ENCODE results near the gene ALDH8A1. TPM values are rescaled to one million over a fixed set of nuclear protein-coding genes. Genes with fewer than 3 reads are reported as not detected.
A peak's percentile ranks its signal among the peaks of the same experiment; 100 is the strongest.

Gene ALDH8A1
- total RNA-seq, 2 donors from 2014 or later, result 3.9 to 5.2 TPM

DNA sequence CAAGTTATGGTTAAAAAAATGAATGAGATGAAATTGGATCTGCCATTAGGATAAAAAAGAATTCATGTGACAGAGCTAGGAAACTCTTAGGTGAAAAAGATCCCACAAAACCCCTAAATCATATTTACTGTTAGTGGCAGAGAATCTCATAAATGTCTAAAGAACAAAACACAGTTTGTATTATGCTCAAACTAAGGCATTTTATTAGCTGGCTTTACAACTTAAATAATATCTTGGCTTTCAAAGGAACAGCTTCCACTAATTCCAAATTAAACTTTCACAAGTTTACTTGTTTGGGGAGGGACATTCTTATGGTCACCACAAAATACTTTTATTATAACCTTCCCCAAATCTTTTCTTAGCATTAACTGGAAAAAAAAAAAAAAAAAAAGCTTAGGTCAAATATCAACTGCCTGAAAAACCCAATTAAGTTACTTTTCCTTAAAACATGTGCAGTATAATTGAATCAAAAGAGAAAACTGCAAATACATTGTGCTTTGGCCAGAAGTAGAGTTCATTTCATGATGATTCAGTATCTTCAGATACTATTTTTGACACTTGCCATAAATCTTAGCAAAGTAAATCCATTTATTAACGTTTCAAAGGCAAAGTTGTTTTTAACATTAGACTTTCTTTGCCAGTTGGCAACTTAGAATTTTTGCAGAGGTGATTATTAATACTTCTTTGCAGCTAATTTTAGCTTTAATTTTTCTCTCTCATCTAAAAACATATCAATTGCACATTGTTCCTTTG is 14.7 kb upstream of the ALDH8A1 start:
- peaks cover 6 to 10% of the 10 kb centered on the region in 2 donors for H3K4me1 Mint-ChIP-seq (ENCODE audit: low read depth in 2 of 2)
- ATAC-seq, result no peak
- peaks cover 39% of the 10 kb centered on the region for H3K36me3 Mint-ChIP-seq

GRCh38 chr6:134962421-134962820 is 12.5 kb upstream of the ALDH8A1 start:
- Mint-ChIP-seq H3K4me3 (no peak overlapping the region), H3K36me3 (peaks cover 35% of the 10 kb centered on the region), H3K9me3 (no peaks in the 10 kb centered on the region), H3K27ac (no peak overlapping the region), H3K27me3 (no peaks in the 10 kb centered on the region), H3K4me1 (ENCODE audit: low read depth in 2 of 2) (peaks cover 6 to 15% of the 10 kb centered on the region in 2 donors)
- DNase-seq (ENCODE audit: low spot score), result no peak
- no peak for ATAC-seq

More for the DNA sequence above, 14.7 kb upstream of the ALDH8A1 start:
- Mint-ChIP-seq H3K9me3 (no peaks in the 10 kb centered on the region), H3K27me3 (no peaks in the 10 kb centered on the region), H3K4me3 (no peak overlapping the region), H3K27ac (no peak overlapping the region)
- DNase-seq (ENCODE audit: low spot score), result no peak

DNA sequence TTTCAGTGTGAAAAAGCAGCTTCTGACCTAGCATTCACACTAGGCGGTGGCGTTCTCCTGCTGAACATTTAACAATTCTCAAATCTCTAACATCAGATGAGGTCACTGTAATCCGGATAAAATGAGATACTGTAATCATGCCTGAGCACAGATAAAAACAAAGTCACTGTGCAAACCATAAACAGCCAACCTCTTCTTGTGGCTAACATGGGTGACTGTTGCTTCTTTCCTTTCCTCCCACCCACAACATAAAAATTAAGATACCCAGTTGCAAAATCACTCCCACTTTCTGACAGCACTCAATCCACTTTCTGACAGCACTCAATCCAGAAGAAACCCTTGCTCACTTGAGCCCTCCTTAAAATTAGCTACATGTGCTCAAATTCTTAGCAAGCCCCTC is 11.5 kb upstream of the ALDH8A1 start:
- Mint-ChIP-seq H3K4me3 (no peak overlapping the region), H3K27ac (peak overlapping the region in 1 of 2 donors; percentile 8), H3K9me3 (no peaks in the 10 kb centered on the region), H3K27me3 (no peaks in the 10 kb centered on the region), H3K4me1 (ENCODE audit: low read depth in 2 of 2) (peaks cover 6 to 16% of the 10 kb centered on the region in 2 donors), H3K36me3 (peaks cover 35% of the 10 kb centered on the region)
- no peak for DNase-seq (ENCODE audit: low spot score)
- ATAC-seq, result peak; percentile 20 to 74

GRCh38 chr6:134959603-134960002 is 9.7 kb upstream of the ALDH8A1 start:
- Mint-ChIP-seq H3K27me3 (no peaks in the 10 kb centered on the region), H3K4me1 (ENCODE audit: low read depth in 2 of 2) (peaks cover 6 to 16% of the 10 kb centered on the region in 2 donors), H3K4me3 (no peak overlapping the region), H3K36me3 (peaks cover 35% of the 10 kb centered on the region), H3K9me3 (no peaks in the 10 kb centered on the region), H3K27ac (no peak overlapping the region)
- ATAC-seq (no peak), DNase-seq (ENCODE audit: low spot score) (no peak)

- Mint-ChIP-seq H3K27me3 (no peaks in the 10 kb centered on the region), H3K27ac (no peak overlapping the region), H3K4me3 (no peak overlapping the region), H3K36me3 (peaks cover 11% of the 10 kb centered on the region), H3K9me3 (no peaks in the 10 kb centered on the region), H3K4me1 (ENCODE audit: low read depth in 2 of 2) (peaks cover 4 to 15% of the 10 kb centered on the region in 2 donors)
- ATAC-seq (no peak), DNase-seq (ENCODE audit: low spot score) (no peak)
Measured at GRCh38 chr6:134956676-134957075, 6.8 kb upstream of the ALDH8A1 start.

GRCh38 chr6:134956032-134956431 is 6.1 kb upstream of the ALDH8A1 start:
- DNase-seq (ENCODE audit: low spot score) (no peak), ATAC-seq (no peak)
- Mint-ChIP-seq H3K9me3 (no peaks in the 10 kb centered on the region), H3K27me3 (no peaks in the 10 kb centered on the region), H3K36me3 (peaks cover 5% of the 10 kb centered on the region), H3K4me3 (no peak overlapping the region), H3K27ac (no peak overlapping the region), H3K4me1 (ENCODE audit: low read depth in 2 of 2) (peaks cover 0 to 8% of the 10 kb centered on the region in 2 donors)

DNA sequence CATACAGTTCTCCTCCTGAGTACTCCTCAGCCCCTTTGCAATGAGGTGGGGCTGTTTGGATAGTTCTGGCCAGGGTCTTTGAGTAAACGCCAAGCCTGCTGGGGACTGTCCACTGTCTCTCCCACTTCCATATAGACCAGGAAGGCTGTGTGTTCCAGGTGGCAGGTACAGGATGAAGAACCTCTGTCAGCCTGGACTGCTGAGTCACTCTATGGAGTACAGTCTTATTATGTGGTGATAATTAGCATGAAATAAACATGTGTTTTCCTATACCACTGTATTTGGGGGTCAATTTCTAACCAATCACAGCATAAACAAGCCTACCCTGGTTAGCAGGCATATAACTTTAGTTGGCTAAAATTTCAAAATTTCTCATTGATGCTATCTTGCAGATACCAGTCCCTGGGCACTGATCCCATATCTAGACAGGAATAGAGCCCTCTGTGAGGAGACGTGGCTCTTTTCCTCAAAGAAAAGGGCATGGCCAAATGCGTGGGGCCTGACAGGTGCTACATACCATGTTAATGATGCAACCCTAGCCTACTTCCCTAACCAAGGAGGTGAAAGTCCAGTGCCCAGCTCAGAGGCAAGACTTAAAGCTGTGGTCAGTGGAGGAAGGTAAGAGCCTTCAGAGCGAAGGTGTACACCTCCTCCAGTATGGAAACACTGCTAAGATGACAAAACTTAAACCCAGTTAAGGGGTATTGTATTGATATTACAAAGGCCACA is 4.5 kb upstream of the ALDH8A1 start:
- no peaks in the 10 kb centered on the region for H3K27me3 Mint-ChIP-seq
- ATAC-seq (peak; percentile 13 to 21), DNase-seq (ENCODE audit: low spot score) (no peak)
- H3K36me3 Mint-ChIP-seq, result no peaks in the 10 kb centered on the region
- H3K4me1 Mint-ChIP-seq (ENCODE audit: low read depth in 2 of 2), result peaks cover 0 to 6% of the 10 kb centered on the region in 2 donors
- H3K4me3 Mint-ChIP-seq, result no peak overlapping the region
- H3K27ac Mint-ChIP-seq, result no peak overlapping the region
- H3K9me3 Mint-ChIP-seq, result no peaks in the 10 kb centered on the region

GRCh38 chr6:134951494-134952263 is 1.8 kb upstream of the ALDH8A1 start:
- peaks cover 0 to 17% of the 10 kb centered on the region in 2 donors for H3K27me3 Mint-ChIP-seq
- H3K4me3 Mint-ChIP-seq, result no peak overlapping the region
- DNase-seq (ENCODE audit: low spot score) (no peak), ATAC-seq (no peak)
- H3K9me3 Mint-ChIP-seq, result no peaks in the 10 kb centered on the region
- no peaks in the 10 kb centered on the region for H3K36me3 Mint-ChIP-seq
- H3K4me1 Mint-ChIP-seq (ENCODE audit: low read depth in 2 of 2), result no peaks in the 10 kb centered on the region
- no peak overlapping the region for H3K27ac Mint-ChIP-seq

DNA sequence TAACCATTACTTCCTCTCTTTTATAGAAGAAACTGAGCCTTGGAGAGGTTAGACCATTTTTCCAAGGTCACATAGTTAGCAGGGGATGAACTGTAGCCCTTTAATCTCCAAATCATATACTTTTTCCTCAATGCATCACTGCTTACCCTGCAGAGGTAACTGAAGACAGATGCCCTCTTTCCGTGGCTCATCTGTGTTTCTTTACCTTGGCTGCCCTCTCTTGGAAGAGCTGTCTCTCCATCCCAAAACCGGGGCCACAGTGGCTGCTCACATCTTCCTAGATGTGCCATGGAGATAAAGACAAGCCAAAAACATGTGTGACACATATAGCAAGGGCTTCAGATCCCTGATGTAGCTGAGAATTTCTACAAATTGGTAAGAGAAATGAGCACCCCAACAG is 581 bp upstream of the ALDH8A1 start:
- DNase-seq (ENCODE audit: low spot score) (no peak), ATAC-seq (no peak)
- no peak overlapping the region for H3K4me3 Mint-ChIP-seq
- no peaks in the 10 kb centered on the region for H3K4me1 Mint-ChIP-seq (ENCODE audit: low read depth in 2 of 2)
- H3K27me3 Mint-ChIP-seq, result peaks cover 0 to 18% of the 10 kb centered on the region in 2 donors
- H3K36me3 Mint-ChIP-seq, result no peaks in the 10 kb centered on the region
- H3K27ac Mint-ChIP-seq, result no peak overlapping the region
- no peaks in the 10 kb centered on the region for H3K9me3 Mint-ChIP-seq

DNA sequence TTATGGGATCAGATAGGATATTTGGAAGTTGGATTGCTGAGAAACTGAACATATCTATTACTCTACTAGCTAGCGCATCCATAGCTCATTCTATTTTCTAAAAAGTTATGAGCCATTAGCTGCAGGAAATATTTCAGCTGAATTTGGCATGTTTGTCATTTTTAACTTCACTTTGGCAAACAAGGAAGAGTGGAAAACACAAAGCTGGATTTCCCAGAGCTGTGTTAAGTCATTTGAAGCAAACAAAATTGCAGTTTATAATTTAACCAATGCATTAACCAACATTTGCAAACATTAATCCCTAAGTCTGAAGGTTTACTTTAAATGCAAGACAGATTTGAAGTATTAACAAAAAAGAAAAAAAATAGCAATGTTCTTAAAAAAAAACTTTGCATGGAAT is 1.2 kb downstream of the ALDH8A1 start:
- Mint-ChIP-seq H3K4me1 (ENCODE audit: low read depth in 2 of 2) (no peaks in the 10 kb centered on the region), H3K36me3 (no peaks in the 10 kb centered on the region), H3K27me3 (peaks cover 0 to 18% of the 10 kb centered on the region in 2 donors), H3K27ac (no peak overlapping the region), H3K9me3 (no peaks in the 10 kb centered on the region), H3K4me3 (no peak overlapping the region)
- ATAC-seq, result no peak
- no peak for DNase-seq (ENCODE audit: low spot score)

GRCh38 chr6:134948142-134948541 is 1.8 kb downstream of the ALDH8A1 start:
- no peak overlapping the region for H3K27ac Mint-ChIP-seq
- H3K9me3 Mint-ChIP-seq, result no peaks in the 10 kb centered on the region
- H3K4me1 Mint-ChIP-seq (ENCODE audit: low read depth in 2 of 2), result no peaks in the 10 kb centered on the region
- ATAC-seq (no peak), DNase-seq (ENCODE audit: low spot score) (no peak)
- no peak overlapping the region for H3K4me3 Mint-ChIP-seq
- H3K27me3 Mint-ChIP-seq, result peaks cover 0 to 18% of the 10 kb centered on the region in 2 donors
- H3K36me3 Mint-ChIP-seq, result no peaks in the 10 kb centered on the region

GRCh38 chr6:134945045-134945444 is 4.9 kb downstream of the ALDH8A1 start:
- Mint-ChIP-seq H3K36me3 (no peaks in the 10 kb centered on the region), H3K4me3 (no peak overlapping the region), H3K27ac (no peak overlapping the region), H3K9me3 (no peaks in the 10 kb centered on the region), H3K4me1 (ENCODE audit: low read depth in 2 of 2) (no peaks in the 10 kb centered on the region), H3K27me3 (peaks cover 0 to 18% of the 10 kb centered on the region in 2 donors)
- ATAC-seq, result no peak
- DNase-seq (ENCODE audit: low spot score), result no peak

DNA sequence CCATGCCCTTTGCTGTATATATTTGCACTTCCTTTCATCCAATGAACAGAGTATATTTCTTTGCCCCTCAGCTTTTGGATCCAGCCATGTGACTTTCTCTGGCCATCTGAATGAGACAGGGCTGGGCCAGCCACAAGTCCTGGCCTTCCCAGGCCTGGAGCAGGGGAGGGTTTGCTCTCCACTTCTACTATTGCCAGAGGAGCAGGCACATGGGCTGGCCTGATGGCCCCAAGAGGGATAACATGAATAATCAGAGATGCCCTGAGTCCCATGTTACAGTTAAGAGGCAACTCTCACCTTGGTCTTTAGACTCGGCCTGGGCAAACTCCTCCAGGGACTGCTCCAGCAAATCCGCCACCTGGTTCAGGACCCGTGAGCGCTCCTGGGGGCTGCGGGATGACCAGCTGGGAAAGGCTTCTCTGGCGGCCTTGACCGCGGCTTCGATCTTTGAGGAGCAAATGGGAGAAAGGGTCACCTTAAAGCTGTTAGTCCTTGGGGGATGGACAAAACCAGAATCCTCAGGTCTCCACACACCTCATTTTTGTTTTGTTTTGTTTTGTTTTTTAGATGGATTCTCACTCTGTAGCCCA is 6.3 kb downstream of the ALDH8A1 start:
- Mint-ChIP-seq H3K27me3 (peaks cover 0 to 18% of the 10 kb centered on the region in 2 donors), H3K4me3 (no peak overlapping the region), H3K27ac (no peak overlapping the region), H3K36me3 (no peaks in the 10 kb centered on the region), H3K9me3 (no peaks in the 10 kb centered on the region), H3K4me1 (ENCODE audit: low read depth in 2 of 2) (peaks cover 3 to 6% of the 10 kb centered on the region in 2 donors)
- DNase-seq (ENCODE audit: low spot score), result no peak
- no peak for ATAC-seq
